ENCODE results near the gene DCC.
"Not testable (repeated sequence)": the region's sequence is repeated elsewhere in the genome, so short reads cannot be mapped to it uniquely, and the experiment has no call there.

DCC gene

DNA sequence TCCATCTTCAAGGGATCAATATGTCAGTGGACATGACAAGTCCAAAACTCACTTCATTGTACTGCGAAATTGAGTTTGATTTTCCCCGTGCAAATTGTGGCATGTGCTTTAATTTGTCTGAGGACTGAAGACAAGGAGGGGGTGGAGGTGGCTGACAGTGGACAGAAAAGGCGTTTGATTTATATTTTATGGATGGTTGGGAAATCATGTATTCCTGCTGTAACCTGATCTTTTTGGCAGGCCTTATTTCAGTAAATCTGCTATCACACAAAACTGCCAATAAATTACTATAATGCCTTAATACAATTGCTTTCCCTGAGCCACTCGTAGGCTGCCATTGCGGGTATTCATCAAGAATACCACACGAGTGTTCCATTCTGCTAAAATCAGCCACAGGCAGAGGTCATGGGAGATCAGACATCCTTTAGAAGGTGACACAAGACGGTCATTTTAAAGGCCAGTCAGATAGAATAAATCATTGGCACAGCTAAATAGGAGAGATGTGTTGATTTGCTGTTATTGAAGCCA lies 1164.0 kb downstream of the DCC start:
- no peak for DNase-seq (ENCODE audit: low read depth)

- DNase-seq (ENCODE audit: low read depth): no peak
Measured at GRCh38 chr18:53508529-53508928, 1168.5 kb downstream of the DCC start.

- DNase-seq (ENCODE audit: low read depth): no peak
Measured at GRCh38 chr18:53509886-53510285, 1169.9 kb downstream of the DCC start.

DNA sequence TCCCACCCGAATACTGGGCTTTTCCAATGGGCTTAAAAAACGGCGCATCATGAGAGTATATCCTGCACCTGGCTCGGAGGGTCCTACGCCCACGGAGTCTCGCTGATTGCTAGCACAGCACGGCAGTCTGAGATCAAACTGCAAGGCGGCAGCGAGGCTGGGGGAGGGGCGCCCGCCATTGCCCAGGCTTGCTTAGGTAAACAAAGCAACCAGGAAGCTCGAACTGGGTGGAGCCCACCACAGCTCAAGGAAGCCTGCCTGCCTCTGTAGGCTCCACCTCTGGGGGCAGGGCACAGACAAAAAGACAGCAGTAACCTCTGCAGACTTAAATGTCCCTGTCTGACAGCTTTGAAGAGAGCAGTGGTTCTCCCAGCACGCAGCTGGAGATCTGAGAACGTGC lies 1171.7 kb downstream of the DCC start:
- DNase-seq (ENCODE audit: low read depth): not testable (repeated sequence)

GRCh38 chr18:53521068-53521467 lies 1181.1 kb downstream of the DCC start:
- DNase-seq (ENCODE audit: low read depth): no peak

GRCh38 chr18:53526101-53526870 lies 1186.3 kb downstream of the DCC start:
- no peak for DNase-seq (ENCODE audit: low read depth)

GRCh38 chr18:53527365-53527764 lies 1187.4 kb downstream of the DCC start:
- no peak for DNase-seq (ENCODE audit: low read depth)

- DNase-seq (ENCODE audit: low read depth): no peak
Measured at GRCh38 chr18:53531187-53531586, 1191.2 kb downstream of the DCC start.

GRCh38 chr18:53531896-53532295 lies 1191.9 kb downstream of the DCC start:
- DNase-seq (ENCODE audit: low read depth): no peak

DNA sequence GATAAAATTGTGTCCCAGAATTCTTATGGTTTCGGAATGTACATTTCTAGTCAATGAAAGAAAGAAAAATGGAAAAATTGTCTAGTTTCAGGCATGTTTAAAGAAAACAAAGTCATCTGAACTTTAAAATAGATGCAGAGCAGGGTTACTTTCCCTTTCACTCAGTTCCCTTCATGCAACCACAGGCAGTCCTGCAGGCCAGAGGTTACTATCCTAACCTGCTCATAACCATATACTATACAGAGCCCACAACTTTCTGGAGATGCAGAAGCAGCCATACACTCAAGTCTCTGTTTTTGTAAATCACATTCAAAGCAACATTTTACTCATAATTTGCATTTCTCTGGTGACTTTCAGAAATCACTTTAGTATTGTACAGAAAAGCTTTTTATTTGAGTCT lies 1194.2 kb downstream of the DCC start:
- DNase-seq (ENCODE audit: low read depth): no peak

DNA sequence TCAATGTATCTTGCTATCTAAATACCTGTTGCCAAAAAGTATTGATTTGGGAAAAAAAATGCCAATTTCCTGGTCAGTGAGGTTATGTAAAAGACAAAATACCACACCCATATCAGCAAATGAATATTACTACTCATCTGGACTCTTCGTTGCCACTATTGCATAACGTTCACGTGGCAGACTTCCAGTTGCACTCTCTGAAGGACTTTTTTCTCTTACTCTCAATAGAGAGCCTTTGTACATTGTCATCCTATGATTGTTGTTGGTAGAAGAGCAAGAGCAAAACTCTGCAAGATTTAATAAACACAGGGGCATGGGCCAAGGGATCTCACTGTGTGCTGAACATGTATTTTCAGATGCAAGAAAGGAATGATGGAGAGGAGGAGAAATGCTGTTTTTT lies 1194.7 kb downstream of the DCC start:
- DNase-seq (ENCODE audit: low read depth): no peak

DNA sequence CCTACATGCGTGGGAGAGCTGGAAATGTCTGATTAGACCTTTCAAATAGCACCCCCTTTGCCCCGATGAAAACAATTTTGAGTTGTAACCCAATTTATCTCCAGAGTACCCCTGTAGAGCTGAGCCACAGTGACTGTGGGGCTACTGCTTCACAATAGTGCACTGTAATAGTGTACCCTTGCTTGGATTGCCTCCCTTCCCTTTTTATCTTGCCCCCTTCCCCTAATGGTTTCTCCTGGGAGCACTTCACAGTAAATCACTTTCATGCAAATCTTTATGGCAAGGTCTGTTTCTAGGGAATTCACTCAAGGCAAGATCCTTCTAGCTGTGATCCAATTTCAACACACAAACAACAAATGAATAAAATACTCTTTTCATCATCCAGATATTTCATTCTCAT lies 1196.9 kb downstream of the DCC start:
- no peak for DNase-seq (ENCODE audit: low read depth)

GRCh38 chr18:53541924-53542323 lies 1201.9 kb downstream of the DCC start:
- no peak for DNase-seq (ENCODE audit: low read depth)

DNA sequence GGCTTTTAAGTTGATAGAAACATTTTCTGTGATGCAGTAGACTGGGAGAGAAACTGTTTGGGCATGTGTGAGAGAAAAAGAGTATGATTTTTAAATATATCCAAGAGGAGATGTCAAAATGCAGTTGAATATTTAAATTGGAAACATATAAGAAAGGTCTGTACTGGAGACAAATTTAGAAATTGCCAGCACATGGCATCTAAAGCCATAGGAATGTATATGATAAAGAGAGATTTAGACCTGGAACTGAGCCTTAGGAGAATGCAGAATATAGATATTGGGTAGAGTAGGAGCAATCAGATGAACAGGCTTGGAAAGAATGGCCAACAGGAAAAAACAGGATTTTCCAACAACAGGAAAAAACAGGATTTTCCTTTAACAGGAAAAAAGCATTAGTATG lies 1203.7 kb downstream of the DCC start:
- DNase-seq (ENCODE audit: low read depth): no peak

- DNase-seq (ENCODE audit: low read depth): no peak
Measured at GRCh38 chr18:53544917-53545316, 1204.9 kb downstream of the DCC start.

- DNase-seq (ENCODE audit: low read depth): no peak
Measured at GRCh38 chr18:53551868-53552426, 1212.0 kb downstream of the DCC start.

GRCh38 chr18:53553030-53553429 lies 1213.0 kb downstream of the DCC start:
- no peak for DNase-seq (ENCODE audit: low read depth)

DNA sequence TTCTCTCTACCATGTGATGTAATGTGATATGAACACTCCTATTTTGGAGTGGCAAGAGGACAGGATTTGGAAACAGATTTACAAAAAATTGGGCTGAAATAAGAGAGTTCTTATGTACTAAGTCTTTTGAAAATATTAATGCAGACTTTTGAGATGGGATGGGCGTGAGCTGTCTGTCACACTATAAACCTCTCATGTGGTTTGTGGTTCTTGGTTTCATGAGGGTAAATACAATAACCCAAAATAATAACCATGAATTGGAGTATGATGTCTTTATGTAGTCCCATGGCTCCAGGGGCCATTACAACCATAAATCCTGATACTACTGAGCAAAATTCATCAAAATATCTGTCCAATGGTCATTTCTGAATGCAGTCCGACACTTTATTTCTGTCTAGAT lies 1216.5 kb downstream of the DCC start:
- no peak for DNase-seq (ENCODE audit: low read depth)

DNA sequence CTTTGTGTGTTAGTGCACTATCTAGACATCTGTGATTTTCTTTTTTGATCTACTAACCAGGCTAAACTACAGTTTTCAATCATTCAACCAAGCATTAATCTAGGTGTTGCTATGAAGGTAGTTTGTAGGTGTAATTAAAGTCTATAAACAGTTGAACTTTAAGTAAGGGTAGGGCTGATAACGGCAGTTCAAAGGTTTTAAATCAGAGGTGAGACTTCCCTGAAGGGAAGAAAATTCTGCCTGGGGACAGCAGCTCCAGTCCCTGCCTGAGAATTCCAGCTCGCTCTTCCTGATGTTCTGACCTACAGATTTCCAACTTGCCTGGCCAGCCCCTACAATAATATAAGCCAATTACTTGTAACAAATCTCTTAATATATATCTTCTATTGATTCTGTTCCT lies 1220.5 kb downstream of the DCC start:
- DNase-seq (ENCODE audit: low read depth): no peak

GRCh38 chr18:53566626-53567025 lies 1226.6 kb downstream of the DCC start:
- DNase-seq (ENCODE audit: low read depth): no peak

GRCh38 chr18:53567929-53568574 lies 1228.1 kb downstream of the DCC start:
- peak; percentile 26 for DNase-seq (ENCODE audit: low read depth)

Data from iris pigment epithelial cell (primary cell).